Activated CD4-positive, CD25-positive, alpha-beta regulatory T cell (primary cell): ENCODE results near the gene GREM1.

Experiments used
- DNase-seq, 4 experiments: peaks; one replicate each; lab custom pipeline; 2025; lab: John Stamatoyannopoulos, UW

The GREM1 gene

DNA sequence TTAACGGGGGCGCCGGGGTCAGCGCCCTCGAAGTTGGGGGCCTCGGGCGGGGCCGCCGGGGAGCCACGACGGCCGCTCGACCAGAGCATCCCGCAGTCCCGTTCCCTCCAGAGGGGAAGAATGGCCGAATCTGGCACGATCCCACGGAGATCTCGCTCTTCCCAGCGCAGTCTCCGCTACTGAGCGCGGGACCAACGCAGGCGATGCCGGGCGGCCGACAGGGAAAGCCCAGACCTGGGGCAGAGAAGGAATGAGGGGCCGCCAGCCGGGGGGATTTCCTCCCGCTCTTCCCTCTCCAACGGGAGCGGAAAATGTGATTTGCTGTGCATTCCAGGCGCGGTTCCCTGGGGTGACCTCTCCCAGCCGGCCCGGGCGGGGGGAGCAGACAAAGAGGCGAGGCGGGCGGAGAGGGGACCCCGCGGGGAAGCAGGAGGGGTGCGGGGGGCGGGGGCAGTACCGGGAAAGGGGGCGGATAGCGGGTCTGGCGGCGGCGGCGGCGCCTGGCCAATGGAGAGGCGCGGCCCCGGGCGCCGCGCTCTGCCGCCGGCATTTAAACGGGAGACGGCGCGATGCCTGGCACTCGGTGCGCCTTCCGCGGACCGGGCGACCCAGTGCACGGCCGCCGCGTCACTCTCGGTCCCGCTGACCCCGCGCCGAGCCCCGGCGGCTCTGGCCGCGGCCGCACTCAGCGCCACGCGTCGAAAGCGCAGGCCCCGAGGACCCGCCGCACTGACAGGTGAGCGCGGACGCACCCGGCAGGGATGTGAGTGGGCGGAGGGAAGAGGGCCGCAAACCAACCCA, at the start of gene GREM1:
Gene GREM1, plus strand, starts transcription at position 579 of the 801 bp plus-strand sequence. CDS start 12,687 bp downstream, outside the sequence.
- DNase-seq = no peak

GRCh38 chr15:32668942-32669341, 48.9 kb upstream of the GREM1 start:
- no peak for DNase-seq

DNA sequence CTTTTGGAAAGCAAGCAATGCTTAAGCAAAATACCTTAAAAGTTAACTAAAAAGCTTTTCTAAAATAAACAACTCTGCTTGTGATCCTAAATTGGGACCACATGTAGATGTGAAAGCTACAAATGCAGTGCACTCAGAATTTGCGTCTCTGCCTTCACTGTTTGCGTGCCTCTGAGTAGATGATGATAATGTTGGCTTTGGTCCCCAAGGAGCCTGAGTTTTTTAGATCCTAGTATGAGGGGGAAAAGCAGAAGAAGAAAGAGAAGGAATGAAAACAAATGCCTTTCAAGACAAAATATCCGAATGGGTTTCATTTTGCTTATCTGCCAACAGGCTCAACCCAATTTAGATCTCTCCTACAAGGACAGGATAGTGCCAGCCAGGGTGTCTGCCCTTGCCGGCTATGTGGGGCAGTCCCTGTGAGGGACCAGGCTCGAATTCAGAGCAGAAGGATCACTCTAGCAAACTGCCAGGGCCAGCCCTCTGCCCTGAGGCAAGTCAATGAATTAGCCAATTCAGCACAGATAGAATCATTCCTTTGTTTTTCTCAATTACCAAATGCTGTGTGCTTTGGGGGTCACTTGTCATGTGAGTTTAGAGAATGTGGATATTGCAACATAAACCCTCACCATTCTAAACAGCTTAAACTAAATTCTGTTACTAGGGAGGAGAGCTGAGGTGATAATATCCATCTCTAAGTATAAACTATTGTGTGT, 47.8 kb upstream of the GREM1 start:
- no peak for DNase-seq

GRCh38 chr15:32670623-32671022, 47.2 kb upstream of the GREM1 start:
- no peak for DNase-seq

- DNase-seq = no peak
These were observed 46.2 kb upstream of the GREM1 start for GRCh38 chr15:32671339-32672325.

DNA sequence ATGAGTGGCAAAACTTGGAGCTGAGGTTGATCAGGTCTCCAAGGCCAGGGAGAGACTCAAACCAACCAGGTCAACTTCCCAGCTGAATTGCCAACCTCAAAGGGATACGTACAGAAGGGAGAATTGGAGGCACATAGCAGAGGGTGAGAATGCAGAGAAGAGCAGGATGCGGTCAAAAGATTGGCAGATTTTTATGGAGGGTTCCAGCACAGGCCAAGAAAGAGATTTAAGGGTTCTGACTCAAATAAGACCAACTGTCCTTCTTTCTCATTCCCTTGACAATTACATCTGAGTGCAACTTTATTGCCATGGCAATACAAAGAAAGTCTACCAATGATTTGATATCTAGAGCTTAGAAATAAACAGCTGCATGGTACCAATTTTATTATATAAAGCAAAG, 43.1 kb upstream of the GREM1 start:
- no peak for DNase-seq

GRCh38 chr15:32675466-32675865, 42.3 kb upstream of the GREM1 start:
- no peak for DNase-seq

GRCh38 chr15:32676169-32676568, 41.6 kb upstream of the GREM1 start:
- no peak for DNase-seq

DNA sequence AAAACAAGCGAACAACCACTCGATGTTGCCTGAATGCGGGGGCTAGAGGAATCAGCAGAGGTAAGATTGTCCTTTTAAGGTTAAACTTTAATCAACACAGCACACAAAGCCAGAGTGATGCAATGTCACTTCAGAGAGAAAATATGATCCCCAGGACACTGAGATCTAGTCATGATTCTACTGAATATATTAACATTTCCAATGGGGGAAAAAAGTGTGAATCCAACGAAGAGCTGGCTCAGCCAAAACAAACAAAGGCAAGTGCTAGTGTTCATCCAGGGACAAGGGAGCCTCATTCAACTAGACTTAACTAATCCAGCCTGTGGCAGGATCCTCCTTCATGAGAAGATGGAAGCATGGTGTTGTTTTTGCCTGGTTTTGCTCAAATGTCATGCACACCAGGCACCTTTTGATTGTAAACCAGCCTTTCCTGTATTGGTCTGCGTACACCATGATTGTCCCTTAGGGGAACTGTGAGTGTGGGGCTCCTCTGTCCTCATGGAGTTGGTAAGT, 40.5 kb upstream of the GREM1 start:
- no peak for DNase-seq

DNA sequence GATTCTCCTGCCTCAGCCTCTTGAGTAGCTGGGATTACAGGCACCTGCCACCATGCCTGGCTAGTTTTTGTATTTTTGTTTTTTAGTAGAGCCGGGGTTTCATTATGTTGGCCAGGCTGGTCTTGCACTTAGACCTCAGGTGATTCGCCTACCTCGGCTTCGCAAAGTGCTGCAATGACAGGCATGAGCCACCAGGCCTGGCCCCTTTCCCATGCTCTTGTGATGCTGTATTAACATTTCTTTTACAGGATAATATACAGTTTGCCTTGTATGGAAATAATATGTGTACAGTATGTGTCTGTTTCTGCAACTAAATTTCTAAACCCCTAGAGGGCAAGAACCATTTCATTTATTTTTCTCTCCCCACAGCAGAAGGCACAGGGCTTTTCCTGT, 38.5 kb upstream of the GREM1 start:
- DNase-seq = no peak

DNA sequence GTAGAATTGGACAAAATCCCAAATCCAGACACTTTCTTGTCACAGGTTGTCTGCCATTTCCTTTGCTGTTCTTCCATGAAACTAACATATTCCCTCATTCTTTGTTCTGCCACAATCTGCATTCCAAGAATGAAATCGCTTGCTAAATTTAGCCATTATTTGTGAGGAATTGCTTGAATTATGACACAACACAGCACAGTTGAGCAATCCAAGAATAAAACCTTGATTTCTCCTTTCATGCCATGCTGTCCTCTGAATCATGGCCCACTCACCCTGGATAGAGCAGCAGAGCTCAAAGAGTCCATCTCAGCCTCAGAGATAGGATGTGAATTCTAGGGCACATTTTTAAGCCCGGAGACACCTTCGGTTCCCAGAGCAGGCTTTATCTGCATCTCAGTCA, 35.2 kb upstream of the GREM1 start:
- no peak for DNase-seq

DNA sequence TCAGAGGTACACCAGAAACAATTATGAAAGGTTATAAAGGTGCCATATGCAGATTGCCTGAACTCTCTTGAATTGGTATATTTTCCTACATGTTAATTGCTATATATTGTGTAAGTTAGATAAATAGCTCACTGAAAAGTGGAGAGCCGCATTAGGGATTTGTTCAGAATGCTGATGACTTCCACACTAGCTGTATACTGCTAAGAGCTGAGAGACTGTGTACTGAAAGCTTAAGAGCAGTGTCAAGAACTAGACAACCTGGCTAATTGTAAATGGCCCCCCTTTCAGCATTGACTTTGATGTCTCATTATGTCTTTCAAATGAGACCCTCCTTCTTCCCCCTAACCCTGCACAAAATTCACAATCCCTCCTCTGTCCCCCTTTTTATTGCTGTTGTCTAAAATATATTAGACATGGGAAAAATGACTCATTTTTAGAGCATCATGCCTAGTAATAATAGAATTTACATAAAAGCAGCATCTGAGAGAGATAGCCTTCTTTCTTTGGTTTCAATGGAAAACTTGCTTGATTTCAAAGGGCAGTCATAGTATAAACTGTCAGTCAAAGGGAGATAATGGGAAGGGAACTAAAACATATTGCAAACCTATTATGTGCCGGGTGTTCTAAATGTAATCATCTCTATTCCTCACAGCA, 34.7 kb upstream of the GREM1 start:
- no peak for DNase-seq

DNA sequence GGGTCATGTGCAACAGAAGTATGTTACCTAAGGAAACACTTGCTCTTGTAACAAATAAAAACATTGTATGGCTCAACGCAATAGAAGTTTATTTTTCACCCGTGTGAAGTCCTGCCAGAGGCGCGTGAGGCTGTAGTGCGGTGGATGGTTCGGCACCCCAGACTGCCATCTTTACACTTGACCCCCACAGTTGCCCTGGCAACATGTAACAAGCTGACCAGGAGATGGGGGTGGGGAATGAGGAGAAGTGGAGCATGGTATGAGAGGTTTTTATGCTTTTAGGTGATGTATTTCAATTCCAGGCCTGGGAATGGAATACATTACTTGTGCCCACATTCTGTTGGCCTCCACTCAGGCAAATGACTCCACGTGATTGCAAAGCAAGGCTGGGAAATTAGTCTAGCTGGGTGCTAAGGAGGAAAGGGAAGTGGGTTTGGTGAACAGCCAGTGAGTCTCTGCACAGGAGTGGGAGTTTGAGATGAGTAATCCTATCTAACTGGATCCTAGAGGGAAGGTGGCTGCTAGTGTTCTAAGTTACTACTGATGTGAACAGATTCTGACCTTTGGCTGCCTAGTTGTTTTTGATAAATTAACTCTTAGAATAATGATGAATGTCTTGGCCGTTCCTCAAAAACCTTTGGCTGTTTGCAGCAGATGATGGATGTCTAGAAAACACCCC, 33.8 kb upstream of the GREM1 start:
- no peak for DNase-seq

DNA sequence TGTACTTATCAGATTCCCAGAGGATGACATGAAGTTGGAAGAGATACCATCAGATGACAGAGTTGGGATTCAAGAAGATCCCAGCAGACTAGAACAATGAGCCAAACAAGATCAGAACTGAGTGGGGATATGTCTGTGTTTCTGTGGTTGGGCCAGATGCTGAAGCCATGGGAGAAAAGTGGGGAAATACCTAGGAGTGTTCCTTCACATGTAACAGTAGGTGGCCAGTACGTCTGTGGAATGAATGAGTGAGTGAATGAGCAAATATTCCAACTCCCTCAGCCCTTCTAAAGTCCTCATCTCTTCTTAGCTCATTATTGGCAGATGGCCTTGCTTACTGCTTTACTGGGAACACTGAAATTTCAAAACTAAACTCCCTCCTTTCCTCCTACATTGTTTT, 32.2 kb upstream of the GREM1 start:
- no peak for DNase-seq

DNA sequence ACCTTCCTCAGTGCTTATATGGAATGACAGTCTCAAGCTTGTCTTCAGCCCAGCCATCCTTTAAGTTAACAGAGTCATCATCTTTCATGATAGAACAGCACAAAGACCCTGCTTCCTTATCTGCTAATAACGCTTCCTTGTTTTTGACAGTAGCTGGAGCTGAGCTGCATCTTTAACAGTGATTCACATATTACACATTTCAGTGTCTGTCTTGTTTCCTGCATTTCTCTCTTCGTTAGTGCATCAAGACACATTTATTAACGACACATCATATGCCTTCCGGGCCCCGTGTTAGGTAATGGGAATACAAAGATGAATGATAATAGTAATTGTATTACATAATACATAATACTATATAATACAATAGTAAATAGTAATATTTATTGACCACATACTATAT, 30.2 kb upstream of the GREM1 start:
- DNase-seq = no peak

DNA sequence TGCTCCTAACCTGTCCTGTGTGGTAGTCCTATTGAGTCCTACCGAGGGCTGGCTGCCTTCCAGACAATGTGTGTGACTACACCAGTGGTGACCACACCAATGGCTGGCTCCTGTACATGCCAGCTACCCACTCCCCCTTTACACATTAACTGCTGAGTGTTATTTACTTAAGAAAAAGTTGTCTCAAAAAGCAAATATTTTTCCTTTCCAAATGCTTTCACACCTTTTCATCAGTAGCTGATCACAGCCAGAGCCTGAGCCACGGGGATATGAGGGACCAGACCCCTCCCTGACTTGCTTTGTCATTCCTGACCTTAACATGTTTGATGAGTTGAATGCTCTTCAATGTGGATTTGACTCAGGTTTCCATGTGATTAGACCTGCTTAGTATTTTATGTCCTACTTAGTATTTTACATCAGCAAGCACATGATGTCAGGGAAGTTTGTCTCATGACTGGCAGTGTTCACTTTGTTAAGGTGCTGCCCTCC, 29.6 kb upstream of the GREM1 start:
- no peak for DNase-seq

DNA sequence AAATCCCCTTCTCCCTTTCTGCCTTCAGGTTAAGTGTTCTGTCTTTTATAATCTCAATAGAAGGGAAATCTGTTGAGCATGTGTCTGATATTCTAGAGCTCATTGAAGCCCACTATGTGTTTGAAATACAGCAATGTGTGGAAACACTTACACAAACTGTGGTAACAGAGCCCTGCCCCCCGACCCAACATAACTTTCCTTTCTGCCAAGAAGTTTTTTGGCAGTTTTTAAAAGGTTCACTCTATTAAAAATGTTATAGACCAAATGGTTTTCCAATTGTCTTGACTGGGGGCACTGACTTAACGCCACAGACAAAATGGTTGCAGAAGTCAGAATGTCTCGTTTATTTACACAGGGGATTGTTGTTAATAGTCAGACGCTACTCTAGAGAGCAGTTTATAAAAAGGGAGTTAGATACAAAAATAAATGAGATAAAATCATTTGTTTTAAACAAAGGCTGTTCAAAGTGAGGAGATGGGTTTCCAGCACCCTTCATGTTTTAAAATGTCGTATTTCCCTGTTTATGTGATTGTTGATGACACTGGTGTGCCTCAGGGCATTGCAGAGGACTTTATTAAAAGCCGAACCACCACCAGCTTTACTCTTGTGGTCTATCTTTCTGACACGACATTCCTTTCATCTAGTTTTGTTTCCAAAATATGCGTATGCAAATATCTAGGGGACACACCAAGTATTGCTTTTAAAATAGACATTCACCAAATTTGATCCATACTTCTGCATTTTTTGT, 26.7 kb upstream of the GREM1 start:
- no peak for DNase-seq

GRCh38 chr15:32691689-32692038, 26.1 kb upstream of the GREM1 start:
- no peak for DNase-seq

GRCh38 chr15:32692286-32692685, 25.5 kb upstream of the GREM1 start:
- DNase-seq = no peak
